Activated CD4-positive, alpha-beta T cell treated with anti-CD3 and anti-CD28 coated beads, Interleukin-2, amount 50 U/mL, for 16 hours (primary cell): ENCODE measurements around the gene EFR3B.
A peak's percentile ranks its signal among the peaks of the same experiment; 100 is the strongest.
"Not testable (repeated sequence)": the region's sequence is repeated elsewhere in the genome, so short reads cannot be mapped to it uniquely, and the experiment has no call there.

Experiments
- DNase-seq: peaks from one replicate; pipeline ENCODE4 v3.0.0-alpha.2; 2020

Gene EFR3B

GRCh38 chr2:25041928-25042320 lies at the start of gene EFR3B:
Gene EFR3B (plus strand): TSS chr2:25042076. CDS start chr2:25042313, 237 bp downstream.
- DNase-seq, result peak; percentile 90

- DNase-seq, result no peak
Observed at GRCh38 chr2:24993406-24994145, 48.3 kb upstream of the EFR3B start.

- DNase-seq, result no peak
Observed at GRCh38 chr2:24994146-24994724, 47.6 kb upstream of the EFR3B start.

- not testable (repeated sequence) for DNase-seq
Observed at GRCh38 chr2:24999097-24999496, 42.8 kb upstream of the EFR3B start.

GRCh38 chr2:25000036-25000435 lies 41.8 kb upstream of the EFR3B start:
- DNase-seq, result no peak

GRCh38 chr2:25000503-25001324 lies 41.2 kb upstream of the EFR3B start:
- no peak for DNase-seq

GRCh38 chr2:25001325-25001637 lies 40.6 kb upstream of the EFR3B start:
- no peak for DNase-seq

GRCh38 chr2:25002066-25002465 lies 39.8 kb upstream of the EFR3B start:
- no peak for DNase-seq

GRCh38 chr2:25009954-25010353 lies 31.9 kb upstream of the EFR3B start:
- DNase-seq, result no peak

GRCh38 chr2:25011342-25011741 lies 30.5 kb upstream of the EFR3B start:
- not testable (repeated sequence) for DNase-seq

GRCh38 chr2:25014631-25015030 lies 27.2 kb upstream of the EFR3B start:
- no peak for DNase-seq

- no peak for DNase-seq
Observed at GRCh38 chr2:25018681-25019080, 23.2 kb upstream of the EFR3B start.

- no peak for DNase-seq
Observed at GRCh38 chr2:25021791-25022362, 20.0 kb upstream of the EFR3B start.

- no peak for DNase-seq
Observed at GRCh38 chr2:25023333-25023732, 18.5 kb upstream of the EFR3B start.

GRCh38 chr2:25025229-25026007 lies 16.5 kb upstream of the EFR3B start:
- no peak for DNase-seq

GRCh38 chr2:25026008-25026530 lies 15.8 kb upstream of the EFR3B start:
- DNase-seq, result no peak

GRCh38 chr2:25029183-25029554 lies 12.7 kb upstream of the EFR3B start:
- no peak for DNase-seq

- no peak for DNase-seq
Observed at GRCh38 chr2:25030702-25031101, 11.2 kb upstream of the EFR3B start.

- no peak for DNase-seq
Observed at GRCh38 chr2:25032094-25032493, 9.8 kb upstream of the EFR3B start.

- no peak for DNase-seq
Observed at GRCh38 chr2:25032901-25033300, 9.0 kb upstream of the EFR3B start.

GRCh38 chr2:25034081-25034480 lies 7.8 kb upstream of the EFR3B start:
- no peak for DNase-seq

GRCh38 chr2:25035537-25036220 lies 6.2 kb upstream of the EFR3B start:
- DNase-seq, result no peak
